ENCODE results near the gene RNASE3.
"Not testable (repeated sequence)": the region's sequence is repeated elsewhere in the genome, so short reads cannot be mapped to it uniquely, and the experiment has no call there.

Gene RNASE3

GRCh38 chr14:20919038-20919756 lies 28.0 kb downstream of the RNASE3 start:
- not testable (repeated sequence) for DNase-seq

- DNase-seq: not testable (repeated sequence)
These were observed 32.6 kb downstream of the RNASE3 start for GRCh38 chr14:20923766-20924297.

- peak; percentile 0 for DNase-seq
These were observed 43.1 kb downstream of the RNASE3 start for GRCh38 chr14:20934148-20934762.

- DNase-seq: no peak
These were observed 44.3 kb downstream of the RNASE3 start for GRCh38 chr14:20935303-20935984.

Measured in NCI-H1694 (cell line).